GM21786 (cell line): ENCODE data around the gene MIGA2.
A peak's percentile ranks its signal among the peaks of the same experiment; 100 is the strongest.
"Not testable (repeated sequence)": the region's sequence is repeated elsewhere in the genome, so short reads cannot be mapped to it uniquely, and the experiment has no call there.

Experiments
- ATAC-seq: cut with Tn5 transposase; IDR thresholded peaks from one replicate; pipeline ENCODE4 v1.9.1; 2021; ENCODE audit not compliant: unreplicated experiment

MIGA2 gene

DNA sequence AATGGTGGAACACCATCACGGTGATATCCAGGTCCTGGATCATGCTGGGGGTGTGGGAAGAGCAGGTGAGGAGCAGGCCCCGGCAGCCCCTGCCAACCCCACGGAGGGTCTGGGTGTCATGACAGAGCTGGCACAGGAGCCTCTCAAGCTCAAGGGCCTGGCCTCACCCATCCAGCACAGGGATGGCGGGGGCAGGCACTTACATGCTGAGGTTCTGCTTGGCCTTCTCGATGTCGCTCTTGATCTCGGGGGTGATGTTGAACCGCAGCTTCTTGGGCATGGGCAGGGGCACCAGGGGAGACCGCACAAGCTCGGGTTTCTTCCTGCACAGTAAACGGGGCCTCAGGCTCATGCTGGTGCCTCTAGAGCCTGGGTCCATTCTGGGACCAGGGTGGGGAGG, 61.9 kb downstream of the MIGA2 start:
- ATAC-seq, result no peak

DNA sequence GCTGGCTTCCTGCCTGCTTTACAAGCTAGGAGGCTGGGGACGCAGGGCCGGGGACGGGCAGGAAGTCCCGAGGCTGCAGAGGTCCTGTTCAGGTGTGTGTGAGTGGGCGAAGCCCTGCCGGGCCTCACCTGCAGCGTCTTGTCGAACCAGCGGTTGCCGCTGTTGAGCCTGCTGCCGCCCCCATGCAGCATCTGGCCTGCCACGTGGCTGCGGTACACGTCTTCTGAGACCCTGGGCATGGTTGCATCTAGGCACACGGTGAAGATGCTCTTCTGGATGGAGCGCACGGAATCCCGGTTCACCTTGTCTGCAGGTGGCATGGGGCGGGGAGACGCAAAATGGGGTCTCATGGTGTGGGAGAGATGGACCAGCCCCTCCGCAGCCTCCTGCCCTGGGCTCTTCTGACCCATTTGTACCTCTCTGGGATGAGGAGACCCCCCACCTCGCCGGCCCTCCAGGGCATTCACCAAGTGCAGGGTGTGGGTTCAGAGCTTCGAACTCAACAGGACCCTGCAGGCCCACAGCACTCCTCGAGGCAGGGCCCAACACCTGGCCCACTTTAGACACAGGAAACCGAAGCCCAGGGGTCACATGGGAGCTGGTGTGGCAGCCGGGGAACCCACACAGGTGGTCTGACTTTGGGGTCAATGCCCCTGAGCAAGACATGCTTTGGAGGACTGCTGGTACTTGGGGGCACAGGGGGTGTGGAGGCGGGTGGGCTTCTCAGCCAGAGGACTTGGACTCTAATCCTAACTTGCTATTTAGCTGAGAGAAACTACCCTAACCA, 64.2 kb downstream of the MIGA2 start:
- no peak for ATAC-seq

DNA sequence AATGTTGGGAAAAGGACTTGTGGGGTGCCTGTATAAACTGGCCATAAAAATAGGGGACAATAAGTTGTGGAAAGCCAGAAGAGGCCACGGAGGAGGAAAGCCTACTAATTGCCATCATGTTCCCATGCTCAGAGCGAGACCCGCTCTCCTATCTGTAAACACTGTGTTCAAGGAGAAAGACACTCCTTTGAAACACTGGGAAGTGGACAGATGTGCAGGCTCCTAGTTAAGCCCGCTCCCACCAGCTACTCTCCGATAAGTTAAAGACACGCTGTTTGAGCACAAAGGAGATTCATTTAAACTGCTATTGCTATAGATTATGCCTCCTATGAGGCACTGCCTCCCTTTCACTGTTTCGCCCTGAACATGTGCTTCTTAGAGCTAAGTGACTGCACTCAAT, 64.9 kb downstream of the MIGA2 start:
- no peak for ATAC-seq

DNA sequence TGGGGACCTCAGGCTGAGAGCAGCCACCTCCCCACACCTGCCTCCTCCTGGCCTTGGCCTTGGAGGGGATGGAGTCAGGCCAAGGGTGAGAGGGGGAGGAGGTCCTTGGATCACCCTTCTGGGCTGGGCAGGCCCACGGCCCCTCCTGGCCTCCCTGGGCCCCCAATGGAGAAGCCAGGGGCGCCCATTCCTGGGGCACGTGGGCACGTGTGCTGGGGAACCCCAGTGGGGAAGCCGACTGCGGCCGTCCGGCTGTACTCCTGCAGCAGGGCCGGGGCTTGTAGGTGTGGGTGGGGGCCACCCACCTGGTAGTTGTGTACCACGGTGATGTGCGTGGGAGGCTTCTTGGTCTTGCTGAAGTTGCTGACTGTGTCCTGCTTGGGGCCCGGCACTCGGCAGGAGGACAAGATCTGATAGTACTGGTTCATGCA, 65.7 kb downstream of the MIGA2 start:
- no peak for ATAC-seq

DNA sequence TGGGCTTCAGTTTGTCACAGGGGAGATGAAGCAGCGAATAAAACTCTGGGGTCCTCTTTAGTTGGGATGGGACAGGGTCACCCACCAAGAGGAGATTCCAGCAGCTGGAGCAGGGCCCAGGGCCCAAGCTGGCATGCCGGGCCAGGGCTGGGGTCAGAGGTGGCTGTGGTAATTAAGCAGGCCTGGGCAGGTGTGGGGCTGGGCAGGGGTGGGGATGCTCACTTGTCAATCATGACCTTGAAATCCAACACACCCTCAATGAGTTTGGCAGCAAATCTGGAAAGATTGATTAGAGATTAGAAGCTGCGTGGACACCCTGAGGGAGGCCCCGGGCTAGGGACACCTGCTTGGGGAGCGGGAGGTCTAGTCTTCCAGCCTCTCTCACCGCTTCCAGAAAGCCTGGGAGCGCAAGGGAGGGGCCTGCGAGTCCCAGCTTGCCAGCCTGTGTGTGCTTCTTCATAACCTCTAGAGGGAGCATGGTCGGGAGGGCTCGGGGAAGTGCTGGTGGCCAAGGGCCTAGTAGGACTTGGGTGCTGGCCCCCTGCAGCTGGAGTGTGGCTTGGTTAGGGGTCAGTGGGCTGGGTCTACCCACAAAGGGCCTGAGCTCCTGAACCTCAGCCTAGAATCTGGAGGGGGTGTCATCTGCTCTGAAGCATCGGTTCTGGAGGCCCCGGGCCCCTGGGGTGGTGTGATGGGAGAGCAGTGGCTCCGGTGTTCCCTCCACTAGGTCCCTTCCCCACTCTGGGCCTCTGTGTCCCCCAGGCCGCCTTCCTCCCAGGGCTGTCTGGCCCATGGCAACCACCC, 66.6 kb downstream of the MIGA2 start:
- no peak for ATAC-seq

DNA sequence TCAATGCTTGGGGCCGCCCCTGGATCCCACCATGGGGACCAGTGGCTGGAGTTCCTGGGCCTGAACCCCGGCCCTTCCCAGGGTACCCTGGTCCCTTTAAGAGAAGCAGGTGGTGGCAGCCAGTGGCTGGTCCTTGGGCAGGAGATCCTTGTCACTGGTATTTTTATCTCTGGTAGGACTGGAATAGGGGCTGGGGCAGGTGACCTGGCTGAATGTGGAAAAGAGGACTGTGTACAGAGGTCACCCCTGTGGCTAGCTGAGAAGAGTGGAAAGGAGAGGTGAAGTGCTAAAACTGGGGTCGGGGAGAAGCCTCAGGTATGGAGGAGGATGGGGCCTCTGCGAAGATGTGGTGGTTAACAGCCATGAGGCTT, 67.2 kb downstream of the MIGA2 start:
- ATAC-seq, result no peak

DNA sequence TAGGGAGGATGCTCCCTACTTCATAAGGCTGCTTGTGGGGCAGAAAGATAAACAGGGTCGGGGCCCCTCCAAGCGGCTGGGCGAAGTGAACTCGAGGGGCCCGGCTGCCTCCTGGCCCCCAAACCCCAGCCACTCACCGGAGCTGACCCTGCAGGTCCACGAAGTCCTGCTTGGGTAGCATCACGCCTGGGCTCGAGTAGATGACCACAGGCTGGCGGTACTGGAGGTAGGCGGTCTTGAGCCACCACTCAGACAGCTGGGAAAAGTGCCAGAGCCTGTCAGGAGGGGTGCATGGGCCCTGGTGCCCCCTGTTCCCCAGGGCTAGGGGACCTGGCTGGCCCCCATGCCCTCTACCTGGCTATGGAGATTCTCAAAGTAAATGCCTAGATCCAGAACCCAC, 67.6 kb downstream of the MIGA2 start:
- ATAC-seq, result no peak

DNA sequence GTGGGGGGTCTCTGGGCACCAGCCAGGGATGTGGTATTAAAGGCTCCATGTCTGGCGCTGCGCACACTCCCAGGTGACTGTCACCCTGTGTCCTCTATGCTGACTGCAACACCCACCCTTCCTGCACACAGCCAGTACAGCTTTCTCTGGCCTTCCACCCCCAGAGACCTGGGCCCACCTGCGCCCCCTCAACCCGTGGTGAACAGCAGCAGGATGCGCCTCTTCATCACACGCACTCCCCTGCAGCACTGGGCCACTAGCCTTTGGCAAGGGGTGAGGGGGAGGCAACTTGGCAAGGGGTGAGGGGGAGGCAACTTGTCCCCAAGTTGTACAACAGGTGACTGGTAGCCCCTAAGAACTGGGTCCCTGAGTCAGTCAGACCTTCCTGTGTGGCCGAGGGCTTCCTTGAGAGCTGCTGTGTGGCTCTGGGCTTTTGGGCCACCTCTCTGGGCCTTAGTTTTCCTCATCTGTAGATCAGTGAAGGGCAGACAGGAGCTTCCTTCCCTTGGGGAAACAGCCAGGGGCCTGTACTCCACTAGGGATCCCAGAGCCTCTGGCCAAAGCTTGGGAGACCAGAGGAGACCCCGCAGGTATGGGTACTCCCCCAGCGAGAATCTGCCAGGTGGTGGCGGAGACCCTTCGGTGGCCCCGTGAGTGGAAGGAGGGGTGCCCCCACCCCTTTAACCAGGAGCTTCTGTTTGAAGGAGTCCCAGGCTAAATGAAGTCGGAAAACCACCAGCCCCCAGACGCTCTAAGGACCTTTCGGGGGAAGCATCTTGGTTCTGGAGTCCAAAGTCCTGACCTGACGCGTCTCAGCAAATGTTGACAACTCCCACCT, 69.7 kb downstream of the MIGA2 start:
- ATAC-seq, result no peak

DNA sequence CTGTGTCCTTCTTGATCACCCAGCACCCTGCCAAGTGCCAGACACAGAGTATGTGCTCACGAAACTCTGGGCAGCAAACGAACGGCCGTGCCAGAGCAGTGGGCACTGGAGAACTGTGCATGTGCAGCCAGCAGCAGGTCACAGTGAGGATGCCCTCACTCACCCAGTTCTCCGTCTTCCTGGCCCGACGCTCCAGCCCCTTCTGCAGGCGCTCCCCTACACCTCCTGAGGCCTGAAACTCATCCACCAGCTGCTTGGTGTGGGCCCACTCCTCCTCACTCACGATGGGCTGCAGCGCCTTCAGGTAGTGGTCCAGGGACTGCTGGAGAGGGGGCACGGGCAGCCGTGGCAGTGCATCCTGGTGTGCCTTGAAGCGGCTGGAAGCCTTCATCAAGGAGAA, 71.2 kb downstream of the MIGA2 start:
- no peak for ATAC-seq

DNA sequence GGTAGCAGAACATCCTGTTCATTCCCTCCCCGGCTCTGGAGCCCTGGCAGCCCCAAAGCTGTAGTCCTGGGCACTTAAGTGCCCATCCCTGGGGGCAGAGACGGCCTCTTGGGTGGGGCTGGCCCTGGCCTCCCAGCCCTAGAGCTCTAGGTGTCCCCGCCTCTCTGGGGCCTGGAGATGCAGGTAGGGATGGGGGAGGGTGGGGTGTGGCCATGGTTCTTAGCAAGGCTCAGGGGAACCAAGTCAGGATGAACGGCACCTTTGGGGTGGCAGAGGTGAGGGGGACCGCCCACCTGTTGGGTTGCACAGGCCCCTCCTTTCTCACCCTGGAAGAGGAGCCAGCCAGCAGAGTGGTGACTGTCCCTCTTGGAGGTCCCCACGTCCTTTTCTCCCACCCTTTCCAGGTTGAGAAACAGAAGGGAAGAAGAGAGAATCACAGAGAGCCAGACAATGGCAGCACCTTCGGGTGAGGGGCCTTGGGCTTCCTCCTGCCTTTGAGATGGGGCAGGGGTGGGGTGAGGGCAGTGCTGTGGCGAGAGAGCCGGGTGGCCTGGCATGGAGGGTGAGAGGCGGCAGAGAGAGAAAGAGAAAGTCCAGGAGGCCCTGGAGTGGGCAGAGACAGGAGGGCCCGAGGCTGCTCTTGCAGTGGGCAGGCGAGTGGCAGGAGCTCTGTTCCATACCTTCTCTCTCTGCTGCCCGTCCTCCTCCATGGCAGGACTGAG, 71.8 kb downstream of the MIGA2 start:
- ATAC-seq, result no peak

DNA sequence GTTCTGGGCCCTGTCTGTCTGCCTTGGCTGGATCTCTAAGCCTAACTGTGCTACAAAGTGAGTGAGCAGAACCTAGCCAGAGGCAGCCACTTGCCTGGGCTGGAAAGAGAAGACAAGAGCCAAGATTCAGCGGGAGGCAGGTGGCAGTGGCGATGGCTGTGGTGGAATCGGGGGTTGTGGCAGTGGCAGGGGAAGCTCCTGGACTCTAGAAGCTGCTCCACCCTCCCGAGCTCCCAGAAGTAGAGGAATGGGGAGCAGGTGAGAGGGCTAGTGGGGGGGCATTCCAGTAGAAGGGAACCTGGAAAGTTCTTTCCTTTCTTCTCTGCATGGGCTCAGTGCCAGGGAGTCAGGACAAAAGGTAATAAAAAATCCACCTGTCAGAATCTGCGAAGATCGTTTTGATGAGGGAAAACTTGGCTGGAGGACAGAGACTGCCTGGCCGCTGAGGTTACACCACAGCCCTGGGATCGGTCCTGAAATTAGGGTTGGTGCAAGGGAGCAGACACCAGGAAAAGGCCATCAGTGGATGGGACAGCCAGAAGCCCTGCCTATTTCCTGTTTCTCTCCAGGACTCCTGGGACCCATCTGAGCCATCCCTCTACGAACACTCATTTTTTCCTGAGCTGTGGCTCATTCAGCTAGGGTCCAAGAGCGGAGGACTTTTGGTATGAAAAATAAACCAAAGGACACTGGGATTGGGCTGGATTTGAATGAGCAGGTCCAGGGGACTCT, 72.5 kb downstream of the MIGA2 start:
- no peak for ATAC-seq

DNA sequence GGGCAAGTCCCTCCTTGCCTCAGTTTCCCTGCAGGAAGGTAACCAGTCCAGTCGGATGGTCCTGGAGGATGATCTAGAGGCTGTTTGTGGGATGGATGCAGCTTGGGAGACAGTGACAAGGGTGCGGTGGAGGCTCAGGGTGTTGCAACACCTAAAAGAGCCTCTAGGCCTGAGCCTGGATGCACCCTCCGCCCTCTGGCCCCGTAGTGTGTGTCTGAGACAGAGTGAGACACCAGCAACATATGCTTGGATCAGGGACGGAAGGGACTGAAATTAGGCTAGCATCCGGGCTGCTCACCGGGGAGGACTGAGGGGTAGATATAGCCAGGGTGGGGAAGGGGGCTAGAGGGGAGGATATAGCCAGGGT, 73.1 kb downstream of the MIGA2 start:
- ATAC-seq, result no peak

DNA sequence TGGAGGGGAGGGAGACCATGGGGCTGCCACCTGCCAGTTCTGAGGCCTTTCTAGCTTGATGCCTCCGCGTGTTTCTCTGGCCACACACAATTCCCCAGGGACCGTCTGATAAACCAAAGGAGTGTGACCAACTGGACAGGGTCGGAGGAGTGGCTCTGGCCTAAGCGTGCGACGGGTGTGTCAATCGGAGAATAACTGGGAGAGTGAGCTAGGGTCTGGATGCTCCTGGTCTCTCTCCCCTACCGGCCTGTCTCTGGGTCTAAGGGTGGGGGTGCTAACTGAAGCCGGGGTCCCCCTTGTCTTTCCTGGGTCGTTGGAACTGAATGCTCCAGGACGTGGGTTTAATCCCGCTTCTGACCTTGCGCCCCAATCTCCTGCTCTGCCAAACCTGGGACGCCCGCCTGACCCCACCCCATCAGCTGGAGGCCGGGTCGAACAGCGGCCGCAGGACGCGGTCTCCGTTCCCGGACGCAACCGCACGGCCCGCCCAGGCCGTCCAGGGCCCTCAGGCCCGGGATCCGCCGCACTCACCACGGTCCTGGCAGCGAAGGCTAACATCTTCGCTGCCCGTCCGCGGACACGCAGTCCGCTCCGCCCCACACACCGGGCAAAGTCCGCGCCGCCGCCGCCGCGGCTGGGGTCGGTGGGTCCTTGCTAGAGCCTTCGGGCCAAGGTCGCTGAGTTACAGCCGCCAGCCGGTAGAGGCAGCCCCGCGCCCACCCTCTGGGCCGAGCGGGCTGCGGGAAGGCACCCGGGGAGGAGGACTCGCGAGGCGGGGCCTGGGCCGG, 73.7 kb downstream of the MIGA2 start:
- peak; percentile 3 for ATAC-seq

DNA sequence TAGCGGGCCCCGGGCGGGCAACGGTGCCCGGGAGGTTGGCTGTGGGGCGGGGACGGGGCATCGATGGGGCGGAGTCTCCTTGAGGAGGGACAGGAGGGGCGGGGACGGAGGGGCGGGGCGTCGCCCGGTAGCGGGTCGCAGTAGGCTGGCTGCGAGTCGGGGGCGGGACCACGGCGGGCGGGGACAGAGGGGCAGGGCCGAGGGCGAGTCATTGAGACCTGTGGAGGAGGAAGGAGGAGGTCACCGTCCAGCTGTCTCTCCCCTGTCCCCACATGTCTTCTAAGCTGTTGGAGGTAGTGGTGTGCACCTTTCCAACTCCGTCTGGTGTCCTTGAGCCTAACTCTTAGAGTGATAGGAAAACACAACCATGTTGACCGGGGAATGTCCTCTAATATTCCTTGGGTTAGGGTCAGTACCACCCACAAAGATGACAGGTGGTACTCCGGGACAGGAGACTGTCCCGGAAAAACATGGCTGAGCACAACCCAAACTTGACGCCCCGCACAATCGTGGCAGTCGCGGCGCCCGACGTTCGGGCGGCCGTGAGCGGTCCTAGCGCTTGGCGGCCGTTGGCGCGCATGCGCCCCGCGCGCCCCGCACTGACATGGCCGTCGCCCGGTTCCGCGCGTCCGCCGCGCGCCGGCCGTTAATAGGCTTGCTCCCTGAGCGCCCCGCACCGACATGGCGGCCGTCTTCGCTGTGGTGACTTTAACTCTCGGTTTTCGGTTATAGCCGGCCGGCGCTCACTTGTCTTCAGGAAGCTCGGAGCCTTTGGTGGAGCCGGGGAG, 74.5 kb downstream of the MIGA2 start, which contains the start of the genes CRAT and PTPA:
TSS of gene CRAT (minus strand) at position 54 of the 788 bp plus-strand sequence. CDS start 284 bp downstream, outside the sequence.
TSS of gene PTPA (plus strand) at position 676 of the 788 bp plus-strand sequence. CDS start 186 bp downstream, outside the sequence.
- ATAC-seq, result peak; percentile 68

DNA sequence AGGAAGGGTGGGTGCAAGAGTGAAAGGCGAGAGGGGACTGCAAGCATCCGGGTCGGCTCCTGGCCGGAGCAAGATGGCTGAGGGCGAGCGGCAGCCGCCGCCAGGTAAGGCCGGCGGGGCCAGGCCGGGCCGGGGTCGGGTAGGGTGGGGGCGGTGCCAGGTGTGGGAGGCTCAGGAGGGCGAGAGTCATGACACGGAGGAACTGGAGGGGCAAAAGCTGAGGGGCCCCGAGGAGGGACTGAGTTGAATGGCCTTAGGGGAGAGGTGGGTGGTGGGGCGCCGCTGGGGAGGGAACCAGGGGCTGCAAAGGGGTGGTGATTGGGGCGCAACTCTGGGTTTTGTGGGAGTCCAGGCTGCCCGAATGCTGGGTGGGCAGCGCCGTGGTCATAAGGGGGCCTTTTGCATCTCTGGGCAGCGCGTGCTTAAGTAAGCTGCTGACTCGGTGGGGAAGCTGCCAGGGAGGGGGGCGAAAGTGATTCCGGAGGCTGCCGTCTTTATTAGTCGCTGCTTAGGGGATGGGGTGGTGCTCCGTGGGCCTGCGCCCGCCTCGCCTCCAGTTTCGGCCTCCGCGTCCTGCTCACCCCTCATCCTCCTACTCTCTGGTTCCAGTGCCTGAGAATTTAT, 75.2 kb downstream of the MIGA2 start:
- ATAC-seq, result peak; percentile 17

DNA sequence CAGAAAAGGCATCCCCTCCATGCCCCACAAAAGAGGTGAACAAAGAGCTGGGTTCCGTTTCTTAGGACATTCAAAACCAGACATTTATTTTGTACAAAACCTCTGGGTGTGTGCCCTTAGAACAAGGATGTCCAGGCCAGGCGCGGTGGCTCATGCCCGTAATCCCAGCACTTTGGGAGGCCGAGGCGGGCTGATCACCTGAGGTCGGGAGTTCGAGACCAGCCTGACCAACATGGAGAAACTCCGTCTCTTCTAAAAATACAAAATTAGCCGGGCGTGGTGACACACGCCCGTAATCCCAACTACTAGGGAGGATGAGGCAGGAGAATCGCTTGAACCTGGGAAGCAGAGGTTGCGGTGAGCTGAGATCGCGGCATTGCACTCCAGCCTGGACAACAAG, 76.1 kb downstream of the MIGA2 start:
- ATAC-seq, result not testable (repeated sequence)

DNA sequence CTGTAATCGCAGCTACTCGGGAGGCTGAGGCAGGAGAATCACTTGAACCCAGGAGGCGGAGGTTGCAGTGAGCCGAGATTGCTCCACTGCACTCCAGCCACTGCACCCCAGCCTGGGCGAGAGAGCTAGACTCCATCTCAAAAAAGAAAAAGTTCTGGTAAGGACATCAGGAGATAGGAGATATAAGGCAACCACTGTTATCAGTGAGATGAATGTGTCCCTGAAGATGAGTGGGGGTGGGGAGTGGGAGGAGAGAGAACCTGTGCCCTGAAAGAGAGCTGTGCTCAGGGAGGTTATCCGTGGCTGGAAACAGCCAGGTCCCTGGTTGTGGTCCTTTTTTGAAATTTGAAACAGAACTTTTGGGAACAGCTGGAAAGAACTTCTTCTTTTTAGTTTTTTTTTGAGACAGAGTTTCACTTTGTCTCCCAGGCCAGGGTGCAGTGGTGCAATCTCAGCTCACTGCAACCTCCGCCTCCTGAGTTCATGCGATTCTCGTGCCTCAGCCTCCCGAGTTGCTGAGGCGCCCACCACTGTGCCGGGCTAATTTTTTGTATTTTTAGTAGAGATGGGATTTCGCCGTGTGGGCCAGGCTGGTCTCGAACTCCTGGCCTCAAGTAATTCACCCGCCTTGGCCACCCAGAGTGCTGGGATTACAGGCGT, 77.3 kb downstream of the MIGA2 start:
- no peak for ATAC-seq
